B cell (primary cell): ENCODE data around the gene FCER2.

Source experiments
- EZH2 ChIP-seq: IDR thresholded peaks from 2 replicates; pipeline ENCODE4 v1.6.1; 2012; ENCODE audit warnings: borderline replicate concordance, low read depth, mild to moderate bottlenecking, moderate library complexity, low read length; ENCODE audit not compliant: insufficient read depth, poor library complexity, severe bottlenecking
- TF ChIP-seq, protein P1 (sequence below): fragments of 200-600 bp; IDR thresholded peaks from one replicate; pipeline ENCODE4 v1.8.0; 2022; ENCODE audit warnings: antibody characterized with exemption, mild to moderate bottlenecking

- TF ChIP-seq, protein P1, sequence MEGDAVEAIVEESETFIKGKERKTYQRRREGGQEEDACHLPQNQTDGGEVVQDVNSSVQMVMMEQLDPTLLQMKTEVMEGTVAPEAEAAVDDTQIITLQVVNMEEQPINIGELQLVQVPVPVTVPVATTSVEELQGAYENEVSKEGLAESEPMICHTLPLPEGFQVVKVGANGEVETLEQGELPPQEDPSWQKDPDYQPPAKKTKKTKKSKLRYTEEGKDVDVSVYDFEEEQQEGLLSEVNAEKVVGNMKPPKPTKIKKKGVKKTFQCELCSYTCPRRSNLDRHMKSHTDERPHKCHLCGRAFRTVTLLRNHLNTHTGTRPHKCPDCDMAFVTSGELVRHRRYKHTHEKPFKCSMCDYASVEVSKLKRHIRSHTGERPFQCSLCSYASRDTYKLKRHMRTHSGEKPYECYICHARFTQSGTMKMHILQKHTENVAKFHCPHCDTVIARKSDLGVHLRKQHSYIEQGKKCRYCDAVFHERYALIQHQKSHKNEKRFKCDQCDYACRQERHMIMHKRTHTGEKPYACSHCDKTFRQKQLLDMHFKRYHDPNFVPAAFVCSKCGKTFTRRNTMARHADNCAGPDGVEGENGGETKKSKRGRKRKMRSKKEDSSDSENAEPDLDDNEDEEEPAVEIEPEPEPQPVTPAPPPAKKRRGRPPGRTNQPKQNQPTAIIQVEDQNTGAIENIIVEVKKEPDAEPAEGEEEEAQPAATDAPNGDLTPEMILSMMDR: no peak
- no peak for TF ChIP-seq EZH2
Measured at GRCh38 chr19:7701654-7702457, at the start of gene FCER2.
